GM12873 (cell line): ENCODE measurements around the gene CCL22.

Experiments used
- TF ChIP-seq, protein P1 (sequence below): IDR thresholded peaks from 2 replicates; pipeline ENCODE4 v1.5.1; 2012; ENCODE audit warnings: low read depth, mild to moderate bottlenecking, moderate library complexity, low read length, control low read depth; ENCODE audit not compliant: insufficient read depth; ENCODE audit errors: missing control alignments

CCL22 gene

DNA sequence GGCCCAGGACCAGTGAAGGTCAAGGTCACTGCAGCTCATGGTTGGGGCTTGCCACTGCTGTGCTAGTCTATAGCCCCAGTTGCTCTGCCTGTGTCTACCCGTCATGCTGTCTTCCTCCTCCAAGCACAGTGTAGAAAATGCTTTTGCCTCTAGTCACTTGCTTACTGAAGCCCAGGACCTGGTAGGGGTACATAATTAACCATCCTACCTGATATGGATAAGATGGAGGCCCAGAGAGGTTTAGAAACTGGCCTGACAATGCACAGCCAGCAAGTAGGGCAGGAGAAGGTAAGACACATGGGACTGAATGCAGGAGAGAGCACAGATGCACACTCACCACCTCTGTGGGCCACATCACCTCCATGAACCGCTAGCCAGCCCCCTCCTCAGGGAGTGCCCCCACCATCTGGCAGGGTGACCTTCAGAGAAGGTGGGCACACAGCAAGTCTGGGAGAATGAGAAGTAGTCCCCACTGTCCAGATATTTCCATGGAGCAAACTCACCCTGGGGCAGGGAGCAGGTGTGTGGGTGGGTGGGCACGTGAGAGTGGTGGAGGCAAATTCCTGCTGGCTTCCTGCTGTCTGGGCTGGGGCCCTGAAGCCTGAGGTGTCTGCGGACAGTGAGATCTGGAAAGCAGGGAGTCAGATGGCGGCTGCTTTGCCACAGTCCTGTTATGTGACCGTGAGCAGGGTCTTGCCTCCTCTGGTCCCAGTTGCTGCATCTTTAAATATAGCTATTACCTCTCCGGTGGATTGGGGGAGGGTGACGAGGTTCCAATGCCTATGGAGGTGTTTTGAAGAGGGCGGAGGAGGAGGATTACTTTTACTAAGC, 14.7 kb downstream of the CCL22 start:
- TF ChIP-seq, protein P1, sequence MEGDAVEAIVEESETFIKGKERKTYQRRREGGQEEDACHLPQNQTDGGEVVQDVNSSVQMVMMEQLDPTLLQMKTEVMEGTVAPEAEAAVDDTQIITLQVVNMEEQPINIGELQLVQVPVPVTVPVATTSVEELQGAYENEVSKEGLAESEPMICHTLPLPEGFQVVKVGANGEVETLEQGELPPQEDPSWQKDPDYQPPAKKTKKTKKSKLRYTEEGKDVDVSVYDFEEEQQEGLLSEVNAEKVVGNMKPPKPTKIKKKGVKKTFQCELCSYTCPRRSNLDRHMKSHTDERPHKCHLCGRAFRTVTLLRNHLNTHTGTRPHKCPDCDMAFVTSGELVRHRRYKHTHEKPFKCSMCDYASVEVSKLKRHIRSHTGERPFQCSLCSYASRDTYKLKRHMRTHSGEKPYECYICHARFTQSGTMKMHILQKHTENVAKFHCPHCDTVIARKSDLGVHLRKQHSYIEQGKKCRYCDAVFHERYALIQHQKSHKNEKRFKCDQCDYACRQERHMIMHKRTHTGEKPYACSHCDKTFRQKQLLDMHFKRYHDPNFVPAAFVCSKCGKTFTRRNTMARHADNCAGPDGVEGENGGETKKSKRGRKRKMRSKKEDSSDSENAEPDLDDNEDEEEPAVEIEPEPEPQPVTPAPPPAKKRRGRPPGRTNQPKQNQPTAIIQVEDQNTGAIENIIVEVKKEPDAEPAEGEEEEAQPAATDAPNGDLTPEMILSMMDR: no peak

GRCh38 chr16:57374067-57374534, 15.5 kb downstream of the CCL22 start:
- TF ChIP-seq, protein P1: no peak

DNA sequence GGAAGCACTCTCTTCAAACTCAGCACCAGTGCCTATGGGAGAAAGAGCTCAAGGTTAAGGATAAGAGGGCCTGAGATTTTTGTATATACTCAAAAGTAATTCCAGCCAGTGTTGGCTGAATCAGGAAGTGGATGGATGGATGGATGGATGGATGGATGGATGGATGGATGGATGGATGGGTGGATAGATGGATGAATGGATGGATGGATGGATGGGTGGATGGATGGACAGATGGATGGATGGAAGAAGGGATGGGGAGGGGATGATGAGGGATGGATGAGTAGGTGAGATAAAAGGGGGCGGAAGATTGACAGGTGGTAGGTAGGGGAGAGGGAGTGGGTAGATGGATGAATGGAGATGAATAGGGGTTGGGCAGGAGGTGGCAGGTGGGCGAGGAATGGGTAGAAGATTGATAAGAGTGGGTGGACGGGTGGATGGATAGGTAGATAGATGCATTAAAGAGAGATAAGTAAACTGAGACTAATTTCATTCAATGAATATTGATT, 17.8 kb downstream of the CCL22 start:
- TF ChIP-seq, protein P1: no peak

- TF ChIP-seq, protein P1: peak; percentile 39
These were observed 18.7 kb downstream of the CCL22 start for GRCh38 chr16:57377080-57377841.

GRCh38 chr16:57379579-57379978, 21.0 kb downstream of the CCL22 start:
- TF ChIP-seq, protein P1: no peak

GRCh38 chr16:57380671-57381462, 22.3 kb downstream of the CCL22 start:
- TF ChIP-seq, protein P1: no peak
